Upper lobe of left lung (tissue), 6 donors: ENCODE results near the gene DLD. TPM values are rescaled to one million over a fixed set of nuclear protein-coding genes. Genes with fewer than 3 reads are reported as not detected.

Experiments used
- ATAC-seq, 2 donors: fragments of 200-7000 bp; cut with Tn5 transposase; one replicate each; pipeline ENCODE4 v1.9.1; 2022; ENCODE audit warnings: mild to moderate bottlenecking in 2 of 2, moderate library complexity in 2 of 2; ENCODE audit not compliant: low FRiP score in 2 of 2
- DNase-seq, 2 donors: peaks; one replicate each; pipeline ENCODE4 v3.0.0-alpha.2; 2019 to 2020
- H3K27ac ChIP-seq, 4 donors: fragments of 200-600 bp; sonication (generic); one replicate each; pipeline ENCODE4 v1.5.1; 2016 to 2019
- H3K27me3 ChIP-seq, 4 donors: fragments of 200-600 bp; sonication (generic); one replicate each; pipeline ENCODE4 v1.5.1; 2017 to 2019
- H3K36me3 ChIP-seq, 4 donors: fragments of 200-600 bp; sonication (generic); one replicate each; pipeline ENCODE4 v1.5.1; 2016 to 2019
- H3K4me1 ChIP-seq, 4 donors: fragments of 200-600 bp; sonication (generic); one replicate each; pipeline ENCODE4 v1.5.1; 2018 to 2019
- H3K4me3 ChIP-seq, 4 donors: fragments of 200-600 bp; sonication (generic); one replicate each; pipeline ENCODE4 v1.5.1; 2017 to 2019; ENCODE audit warnings: mild to moderate bottlenecking in 2 of 4, moderate library complexity in 1 of 4
- H3K9me3 ChIP-seq, 4 donors: fragments of 200-600 bp; sonication (generic); one replicate each; pipeline ENCODE4 v1.5.1; 2018 to 2019
- EP300 ChIP-seq, 4 donors: sonication (generic); formaldehyde crosslinking; IDR thresholded peaks; one replicate each; pipeline ENCODE4 v1.5.1; 2017; ENCODE audit warnings: antibody characterized with exemption in 4 of 4, control low read depth in 2 of 4
- POLR2A ChIP-seq, 4 donors: fragments of 450-650 bp; IDR thresholded peaks; one replicate each; pipeline ENCODE4 v1.5.1; 2016 to 2017; ENCODE audit warnings: antibody characterized with exemption in 4 of 4, mild to moderate bottlenecking in 2 of 4
- POLR2AphosphoS5 ChIP-seq, 2 donors: sonication (generic); formaldehyde crosslinking; IDR thresholded peaks; one replicate each; pipeline ENCODE4 v1.5.1; 2017; ENCODE audit warnings: antibody characterized with exemption in 2 of 2
- WGBS, 2 donors: methylation state at CpG; one replicate each; pipeline ENCODE4 v1.1.5; 2017 to 2018; 5-methylcytosine and 5-hydroxymethylcytosine counted together
- total RNA-seq, 6 donors: library from RNA; depleted of rRNA in 4 of 6; stranded (reverse); fragments of >200 nt in 4 of 6; gene quantifications; one replicate each; pipeline versions ENCODE4 v1.1.0 to v1.2.1, GENCODE V29; 2016 to 2021
- TF ChIP-seq, protein P1 (sequence below), 6 experiments: fragments of 450-650 bp in 4 of 6; fragments of 200-600 bp in 2 of 6; sonication (generic) in 2 of 6; IDR thresholded peaks; one replicate each; pipeline ENCODE4 v1.5.1; 2016 to 2019; ENCODE audit warnings: antibody characterized with exemption in 6 of 6
- donor health status: DM: no; HTN: no; CAD: no; lungs with moderate emphysema.
- donor health status: DM: no; HTN: yes; CAD: no; lungs with severe emphysema.

The DLD gene
- total RNA-seq, 6 donors from 2014 or later, result 21.3 to 62.9 (median 52.9) TPM

DNA sequence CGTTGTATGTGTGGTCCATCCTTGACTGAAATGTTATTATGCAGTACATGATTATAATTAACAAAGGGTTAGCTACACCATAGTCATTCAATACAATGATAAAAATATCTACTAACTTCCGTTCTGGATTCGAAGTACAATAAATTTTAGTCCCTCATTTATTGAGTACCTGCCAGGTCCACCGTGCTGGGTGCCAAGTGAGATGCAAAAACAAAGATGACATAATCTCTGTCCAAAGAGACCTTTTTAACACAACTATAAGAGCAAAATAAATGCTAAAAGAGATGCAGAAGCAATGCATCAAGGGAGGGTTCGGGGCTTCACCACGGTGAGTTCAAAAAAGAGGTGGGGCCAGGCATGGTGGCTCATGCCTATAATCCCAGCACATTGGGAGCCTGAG is 78.9 kb downstream of the DLD start:
- H3K4me1 ChIP-seq, result peaks cover 0 to 11% (median 6%) of the 10 kb centered on the region in 4 donors
- ATAC-seq, result no peak
- peak overlapping the region in 2 of 4 donors; percentile 32 to 68 for H3K27ac ChIP-seq
- peaks cover 0 to 6% (median 0%) of the 10 kb centered on the region in 4 donors for H3K36me3 ChIP-seq
- no peaks in the 10 kb centered on the region for H3K27me3 ChIP-seq
- H3K4me3 ChIP-seq, result no peak overlapping the region
- 54 to 79% methylated on average over 6 of the region's 6 CpGs for WGBS, 2 donors
- no peak for TF ChIP-seq EP300 (IDR thresholded peaks at IDR 0.05)
- no peak for TF ChIP-seq POLR2A (IDR thresholded peaks at IDR 0.05)
- TF ChIP-seq, protein P1, sequence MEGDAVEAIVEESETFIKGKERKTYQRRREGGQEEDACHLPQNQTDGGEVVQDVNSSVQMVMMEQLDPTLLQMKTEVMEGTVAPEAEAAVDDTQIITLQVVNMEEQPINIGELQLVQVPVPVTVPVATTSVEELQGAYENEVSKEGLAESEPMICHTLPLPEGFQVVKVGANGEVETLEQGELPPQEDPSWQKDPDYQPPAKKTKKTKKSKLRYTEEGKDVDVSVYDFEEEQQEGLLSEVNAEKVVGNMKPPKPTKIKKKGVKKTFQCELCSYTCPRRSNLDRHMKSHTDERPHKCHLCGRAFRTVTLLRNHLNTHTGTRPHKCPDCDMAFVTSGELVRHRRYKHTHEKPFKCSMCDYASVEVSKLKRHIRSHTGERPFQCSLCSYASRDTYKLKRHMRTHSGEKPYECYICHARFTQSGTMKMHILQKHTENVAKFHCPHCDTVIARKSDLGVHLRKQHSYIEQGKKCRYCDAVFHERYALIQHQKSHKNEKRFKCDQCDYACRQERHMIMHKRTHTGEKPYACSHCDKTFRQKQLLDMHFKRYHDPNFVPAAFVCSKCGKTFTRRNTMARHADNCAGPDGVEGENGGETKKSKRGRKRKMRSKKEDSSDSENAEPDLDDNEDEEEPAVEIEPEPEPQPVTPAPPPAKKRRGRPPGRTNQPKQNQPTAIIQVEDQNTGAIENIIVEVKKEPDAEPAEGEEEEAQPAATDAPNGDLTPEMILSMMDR (IDR thresholded peaks at IDR 0.05), result no peak
- no peak for TF ChIP-seq POLR2AphosphoS5 (IDR thresholded peaks at IDR 0.05)
- no peaks in the 10 kb centered on the region for H3K9me3 ChIP-seq
- no peak for DNase-seq

Other genes with a start within 250 kb of the DLD start
- gene SLC26A4, start 230.4 kb upstream of the DLD start, total RNA-seq, result 1 to 10 TPM in 1 of 6 donors, under 1 TPM in 5; 0.11 to 1.0 (median 0.56) TPM
- 10 to 100 TPM; 15.1 to 36.8 (median 22.0) TPM for gene CBLL1, start 147.0 kb upstream of the DLD start, total RNA-seq
- 1 to 10 TPM in 1 of 6 donors, under 1 TPM in 2, not detected in 3; 0.43 to 5.4 (median 0.67) TPM for gene SLC26A3, start 88.0 kb upstream of the DLD start, total RNA-seq
- gene LAMB1, start 112.0 kb downstream of the DLD start, total RNA-seq, result 100 to 1,000 TPM; 100 to 443 (median 135) TPM
- 10 to 100 TPM in 1 of 6 donors, under 1 TPM in 3, not detected in 2; 0.10 to 18.9 (median 0.47) TPM for gene LAMB4, start 239.2 kb downstream of the DLD start, total RNA-seq